Large intestine (tissue), 3 donors: ENCODE results near the gene PRKN. TPM values are rescaled to one million over a fixed set of nuclear protein-coding genes. Genes with fewer than 3 reads are reported as not detected.
A peak's percentile ranks its signal among the peaks of the same experiment; 100 is the strongest.

Experiments
- DNase-seq, 2 donors: peaks; one replicate each; pipeline versions ENCODE4 v3.0.0 to v3.0.0-alpha.2; 2013
- H3K27ac ChIP-seq: one replicate; pipeline ENCODE4 v1.5.1; 2013; ENCODE audit warnings: low read length
- H3K27me3 ChIP-seq: 2 replicates; pipeline ENCODE4 v1.6.1; 2013; ENCODE audit warnings: low read length; ENCODE audit not compliant: control insufficient read depth, insufficient read depth
- H3K36me3 ChIP-seq: 2 replicates; pipeline ENCODE4 v1.6.1; 2013; ENCODE audit warnings: low read length; ENCODE audit not compliant: control insufficient read depth, insufficient read depth
- H3K4me1 ChIP-seq: one replicate; pipeline ENCODE4 v1.6.1; 2013; ENCODE audit warnings: low read length; ENCODE audit not compliant: control insufficient read depth, insufficient read depth
- H3K4me3 ChIP-seq: one replicate; pipeline ENCODE4 v1.5.1; 2013; ENCODE audit warnings: low read length
- H3K9me3 ChIP-seq: one replicate; pipeline ENCODE4 v1.6.1; 2013; ENCODE audit warnings: mild to moderate bottlenecking, low read depth, low read length, moderate library complexity; ENCODE audit not compliant: control insufficient read depth
- WGBS: methylation state at CpG from one replicate; pipeline ENCODE4 v1.1.5; 2013; ENCODE audit warnings: low lambda C conversion rate; ENCODE audit not compliant: insufficient coverage; 5-methylcytosine and 5-hydroxymethylcytosine counted together
- polyA plus RNA-seq: library from polyadenylated mRNA; unstranded; fragments of 120-200 nt; gene quantifications from one replicate; pipeline ENCODE4 v1.2.1, GENCODE V29; 2013

PRKN gene
- polyA plus RNA-seq, 1 donor = 2.5 TPM

DNA sequence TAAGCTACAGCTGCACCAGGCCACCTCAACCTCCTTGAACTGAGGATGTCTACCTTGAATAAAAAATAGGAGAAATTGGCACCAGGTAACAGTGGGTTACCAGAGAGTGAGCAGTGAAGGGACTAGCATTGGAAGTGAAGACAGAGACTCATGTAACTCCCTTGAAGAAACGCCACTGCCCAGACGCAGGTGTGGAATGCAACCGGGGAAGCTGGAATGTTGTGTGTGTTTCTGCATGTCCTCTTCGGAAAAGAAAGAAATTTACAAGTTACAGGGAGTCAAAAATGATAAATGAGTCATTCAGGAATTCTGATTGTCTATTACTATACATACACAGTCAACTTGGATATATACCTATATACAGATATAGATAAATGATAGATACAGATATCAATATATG is 939.0 kb downstream of the PRKN start:
- 92% methylated on average over 4 of the region's 4 CpGs for WGBS
- H3K27me3 ChIP-seq = no peaks in the 10 kb centered on the region
- no peak overlapping the region for H3K4me3 ChIP-seq
- DNase-seq = no peak
- H3K36me3 ChIP-seq = no peaks in the 10 kb centered on the region
- H3K4me1 ChIP-seq = no peaks in the 10 kb centered on the region
- no peak overlapping the region for H3K27ac ChIP-seq
- no peaks in the 10 kb centered on the region for H3K9me3 ChIP-seq

DNA sequence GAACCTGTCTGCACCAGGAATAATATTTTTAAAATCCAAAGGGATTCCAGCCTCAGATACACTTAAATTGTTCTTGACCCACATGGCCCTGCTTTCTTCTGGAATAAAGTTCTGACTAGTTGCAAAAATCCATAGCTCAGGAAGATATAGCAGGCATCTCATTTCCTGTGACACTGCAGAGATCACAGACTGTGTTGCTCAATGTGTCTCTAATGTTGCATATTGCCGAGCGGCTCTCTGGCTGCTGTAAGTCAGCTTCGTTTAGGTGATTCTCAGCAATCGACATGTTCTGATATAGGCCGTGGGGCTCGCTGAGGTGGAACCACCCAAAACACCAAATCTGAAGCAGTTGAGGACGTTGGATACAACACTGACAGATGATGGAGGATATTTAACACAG is 955.4 kb downstream of the PRKN start:
- no peak for DNase-seq
- H3K36me3 ChIP-seq = no peaks in the 10 kb centered on the region
- WGBS = 92% methylated on average over 2 of the region's 7 CpGs
- H3K27me3 ChIP-seq = no peaks in the 10 kb centered on the region
- no peak overlapping the region for H3K27ac ChIP-seq
- H3K4me3 ChIP-seq = no peak overlapping the region
- H3K9me3 ChIP-seq = no peaks in the 10 kb centered on the region
- no peaks in the 10 kb centered on the region for H3K4me1 ChIP-seq

DNA sequence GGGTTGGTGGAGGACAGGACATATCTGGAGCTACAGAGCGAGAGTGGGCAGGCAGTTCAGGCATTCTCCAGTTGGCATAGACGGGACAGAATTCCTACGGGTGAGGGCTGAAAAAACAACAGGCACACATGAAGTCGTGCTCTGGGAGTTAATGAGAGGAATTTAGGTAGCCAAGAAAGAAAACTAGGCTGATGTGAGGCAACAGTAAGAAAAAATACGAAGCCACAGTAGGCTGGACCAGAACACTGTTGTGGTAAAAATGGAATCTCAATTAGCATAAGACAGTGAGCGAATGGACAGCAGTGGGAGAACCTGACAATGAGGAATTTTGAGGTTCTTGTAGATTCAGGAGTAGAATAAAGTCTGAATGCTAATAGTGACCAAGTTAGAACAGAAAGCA is 965.6 kb downstream of the PRKN start:
- WGBS = 83% methylated on average over 1 of the region's 6 CpGs
- H3K9me3 ChIP-seq = no peaks in the 10 kb centered on the region
- H3K27ac ChIP-seq = no peak overlapping the region
- no peaks in the 10 kb centered on the region for H3K27me3 ChIP-seq
- H3K4me3 ChIP-seq = no peak overlapping the region
- H3K36me3 ChIP-seq = no peaks in the 10 kb centered on the region
- H3K4me1 ChIP-seq = no peaks in the 10 kb centered on the region
- DNase-seq = no peak

DNA sequence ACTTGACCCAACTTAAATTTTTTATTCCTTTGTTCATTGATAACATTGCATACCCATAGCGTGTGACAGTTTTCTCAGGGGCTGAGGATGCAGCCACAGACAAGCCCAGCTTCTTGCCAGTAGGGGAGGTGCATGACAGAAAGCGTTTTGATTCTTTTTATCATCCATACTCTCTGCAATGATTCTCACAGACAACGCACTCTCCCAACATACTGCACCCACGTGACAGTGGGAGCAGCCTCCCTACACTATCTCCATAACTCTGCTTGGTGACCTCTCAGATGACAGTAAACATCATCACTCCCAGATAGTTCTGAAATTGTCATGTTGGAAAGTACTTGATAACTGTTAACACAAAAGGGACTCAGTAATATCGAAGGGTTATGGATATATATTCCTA is 972.5 kb downstream of the PRKN start:
- no peak overlapping the region for H3K4me3 ChIP-seq
- H3K4me1 ChIP-seq = no peaks in the 10 kb centered on the region
- no peak for DNase-seq
- H3K27ac ChIP-seq = no peak overlapping the region
- no CpG with 5 or more reads among the region's 5 CpGs for WGBS
- no peaks in the 10 kb centered on the region for H3K36me3 ChIP-seq
- no peaks in the 10 kb centered on the region for H3K9me3 ChIP-seq
- no peaks in the 10 kb centered on the region for H3K27me3 ChIP-seq

DNA sequence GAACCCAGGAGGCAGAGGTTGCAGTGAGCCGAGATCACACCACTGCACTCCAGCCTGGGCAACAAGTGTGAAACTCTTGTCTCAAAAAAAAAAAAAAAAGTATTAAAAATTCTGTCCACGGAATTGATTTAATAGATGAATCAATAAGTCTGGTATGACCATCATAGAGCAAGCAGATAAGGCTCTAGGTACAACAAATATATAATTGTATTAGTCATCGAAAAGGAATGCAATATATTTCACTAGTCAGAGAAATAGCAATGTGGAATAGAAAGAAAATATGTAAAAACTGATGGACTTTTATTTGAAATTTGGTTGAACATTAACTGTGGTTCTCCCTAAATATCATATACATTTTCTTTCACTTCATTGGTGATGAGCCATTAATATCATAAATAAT is 976.9 kb downstream of the PRKN start:
- Histone ChIP-seq H3K27ac (no peak overlapping the region), H3K4me3 (no peak overlapping the region), H3K27me3 (no peaks in the 10 kb centered on the region), H3K4me1 (no peaks in the 10 kb centered on the region), H3K9me3 (no peaks in the 10 kb centered on the region), H3K36me3 (no peaks in the 10 kb centered on the region)
- WGBS = 60% methylated on average over 1 of the region's 3 CpGs
- no peak for DNase-seq

DNA sequence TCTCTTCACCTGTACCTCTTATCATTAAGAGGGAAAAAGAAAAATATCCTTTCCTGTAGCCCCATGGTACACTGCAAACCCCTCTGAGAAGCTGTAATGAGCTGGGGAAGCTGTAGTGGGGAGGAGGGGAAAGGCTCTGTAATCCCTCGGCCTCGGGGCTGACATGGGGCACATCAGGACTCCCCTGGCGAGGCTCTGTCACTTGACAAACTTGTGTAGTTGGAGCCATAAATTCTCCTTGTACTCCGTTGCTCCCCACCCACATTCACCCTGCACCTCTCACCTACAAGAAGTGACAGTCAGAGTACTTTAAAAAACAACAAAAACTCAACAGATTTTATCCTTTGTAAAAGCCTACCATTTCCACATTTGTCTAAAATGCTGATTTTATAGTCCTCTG is 978.0 kb downstream of the PRKN start:
- Histone ChIP-seq H3K27ac (no peak overlapping the region), H3K4me3 (no peak overlapping the region), H3K4me1 (no peaks in the 10 kb centered on the region), H3K27me3 (no peaks in the 10 kb centered on the region), H3K9me3 (no peaks in the 10 kb centered on the region), H3K36me3 (no peaks in the 10 kb centered on the region)
- WGBS = no CpG with 5 or more reads among the region's 4 CpGs
- DNase-seq = no peak

DNA sequence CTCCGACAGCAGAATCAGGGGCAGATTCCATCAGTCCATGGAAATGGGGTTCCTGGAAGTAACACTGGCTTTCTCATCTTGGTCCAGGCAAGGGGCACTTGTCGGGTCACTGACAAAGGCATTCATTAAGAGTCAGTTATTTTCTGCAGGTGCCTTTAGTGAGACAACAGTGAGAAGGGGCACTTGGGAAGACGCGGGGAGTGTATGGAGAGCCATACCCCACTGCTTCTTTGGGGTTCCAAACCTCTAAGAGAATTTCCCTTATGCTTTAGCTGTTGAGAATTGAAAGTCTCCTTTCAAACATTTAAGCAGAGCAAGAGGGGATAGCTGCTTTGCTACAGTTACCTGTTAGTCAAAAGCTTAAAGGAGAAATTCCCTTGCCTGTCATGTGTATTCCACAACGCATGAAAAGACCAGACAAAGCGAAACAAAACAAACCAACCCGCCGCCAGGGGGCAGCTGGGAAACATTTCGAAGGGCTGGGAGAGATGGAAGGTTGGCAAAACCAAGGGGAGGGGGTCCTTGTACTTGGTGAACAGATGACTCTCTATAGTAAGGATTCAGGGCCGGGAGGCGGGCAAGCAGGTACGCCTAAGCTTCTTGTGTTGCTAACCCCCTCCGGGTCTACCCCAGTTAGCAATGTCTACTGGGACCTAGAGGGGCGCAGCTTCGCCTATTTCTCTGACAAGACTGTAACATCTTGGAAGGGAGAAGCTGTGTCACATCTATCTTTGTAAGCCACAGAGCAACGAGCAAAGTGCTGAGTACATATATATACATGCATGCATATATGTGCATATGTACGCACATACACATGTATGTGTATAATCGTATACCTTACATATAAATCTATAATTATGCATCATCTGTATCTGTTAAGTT is 978.8 kb downstream of the PRKN start:
- Histone ChIP-seq H3K27ac (no peak overlapping the region), H3K4me3 (no peak overlapping the region), H3K9me3 (no peaks in the 10 kb centered on the region), H3K27me3 (no peaks in the 10 kb centered on the region), H3K36me3 (no peaks in the 10 kb centered on the region), H3K4me1 (no peaks in the 10 kb centered on the region)
- 92% methylated on average over 2 of the region's 18 CpGs for WGBS
- peak in 1 of 2 donors; percentile 20 for DNase-seq

DNA sequence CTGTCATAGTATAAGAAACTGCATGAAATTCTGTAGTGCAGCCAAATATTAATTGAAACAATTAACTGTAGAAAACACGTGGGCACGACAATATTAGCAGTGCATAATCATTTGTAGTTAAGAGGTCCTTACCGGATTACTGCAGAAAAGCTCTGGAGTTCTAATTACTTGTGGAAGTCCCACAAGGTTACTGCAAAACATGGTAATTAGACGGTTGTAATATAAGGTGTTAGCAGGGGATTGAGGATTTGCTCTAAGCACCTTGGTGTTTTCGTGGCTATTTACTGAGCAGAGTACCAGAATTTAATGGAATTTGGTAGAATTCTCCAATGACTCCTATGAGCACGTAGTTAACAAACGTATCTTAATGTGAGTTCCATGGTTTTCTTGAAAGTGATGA is 980.1 kb downstream of the PRKN start:
- no peak for DNase-seq
- no peaks in the 10 kb centered on the region for H3K27me3 ChIP-seq
- no peaks in the 10 kb centered on the region for H3K36me3 ChIP-seq
- no CpG with 5 or more reads among the region's 7 CpGs for WGBS
- H3K4me1 ChIP-seq = no peaks in the 10 kb centered on the region
- H3K27ac ChIP-seq = no peak overlapping the region
- H3K9me3 ChIP-seq = no peaks in the 10 kb centered on the region
- no peak overlapping the region for H3K4me3 ChIP-seq

DNA sequence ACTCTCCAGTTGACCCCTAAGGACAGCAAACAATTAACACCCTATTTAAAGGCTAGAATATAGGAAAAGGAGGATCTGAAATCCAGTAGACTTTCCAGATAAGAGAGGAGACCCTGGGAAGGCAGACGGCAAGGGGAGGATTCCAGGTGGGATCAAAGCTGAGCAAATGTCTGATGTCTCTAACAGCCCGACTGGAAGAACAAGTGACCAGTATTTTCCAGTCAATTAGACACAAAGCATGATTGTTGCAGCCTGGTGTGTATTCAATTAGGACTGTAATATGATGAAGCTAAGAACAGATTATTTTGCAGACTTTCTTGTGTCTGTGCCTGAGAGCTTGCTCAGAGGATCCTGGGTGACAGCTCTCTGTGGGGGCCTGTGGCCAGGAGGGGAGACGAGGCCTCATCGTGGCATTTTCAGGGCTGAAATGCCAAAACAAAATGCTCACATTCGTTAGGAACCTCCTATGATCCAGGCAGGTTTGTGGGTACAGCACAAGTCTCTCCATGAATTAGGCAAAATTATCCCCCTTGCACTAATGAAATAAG is 981.9 kb downstream of the PRKN start:
- Histone ChIP-seq H3K9me3 (no peaks in the 10 kb centered on the region), H3K27ac (no peak overlapping the region), H3K27me3 (no peaks in the 10 kb centered on the region), H3K36me3 (no peaks in the 10 kb centered on the region), H3K4me3 (no peak overlapping the region), H3K4me1 (no peaks in the 10 kb centered on the region)
- WGBS = 20% methylated on average over 1 of the region's 5 CpGs
- DNase-seq = no peak

DNA sequence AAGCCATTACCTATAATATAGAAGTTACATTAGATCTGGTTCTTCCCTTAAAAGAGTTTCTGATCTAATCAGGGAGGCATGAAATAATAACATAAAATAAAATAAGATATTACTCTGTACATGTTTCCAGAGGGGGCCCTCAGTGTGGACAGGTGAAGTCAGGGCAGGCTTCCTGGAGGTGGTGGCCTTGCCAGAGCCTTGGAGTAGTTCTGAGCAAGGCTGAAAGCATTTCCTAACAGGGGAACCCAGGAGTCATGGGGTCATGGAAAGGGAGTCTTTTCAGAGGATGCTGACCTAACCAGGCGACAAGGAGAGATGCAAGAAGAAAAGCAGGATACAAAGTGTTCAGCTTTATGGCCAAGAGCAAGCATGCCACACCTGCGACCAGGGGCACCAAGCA is 982.4 kb downstream of the PRKN start:
- H3K4me1 ChIP-seq = no peaks in the 10 kb centered on the region
- WGBS = 60% methylated on average over 1 of the region's 2 CpGs

More for the DNA sequence above, 982.4 kb downstream of the PRKN start:
- Histone ChIP-seq H3K36me3 (no peaks in the 10 kb centered on the region), H3K27ac (no peak overlapping the region), H3K27me3 (no peaks in the 10 kb centered on the region), H3K9me3 (no peaks in the 10 kb centered on the region), H3K4me3 (no peak overlapping the region)
- DNase-seq = no peak
